Measurements from ENCODE around the gene C6orf141. TPM values are rescaled to one million over a fixed set of nuclear protein-coding genes. Genes with fewer than 3 reads are reported as not detected.

C6orf141 gene
- total RNA-seq, 4 donors from 2014 or later: 2.8 to 25.2 (median 4.8) TPM

- ATAC-seq (ENCODE audit: low FRiP score): no peak
- no peak for DNase-seq (ENCODE audit: low spot score)
- TF ChIP-seq CTCF (IDR thresholded peaks at IDR 0.05): no peak
Measured at GRCh38 chr6:49515485-49516146, 34.9 kb upstream of the C6orf141 start.

GRCh38 chr6:49516147-49516505 is 34.3 kb upstream of the C6orf141 start:
- no peak for ATAC-seq (ENCODE audit: low FRiP score)
- DNase-seq (ENCODE audit: low spot score): no peak
- TF ChIP-seq CTCF (IDR thresholded peaks at IDR 0.05): no peak

- TF ChIP-seq CTCF (IDR thresholded peaks at IDR 0.05): no peak
- ATAC-seq (ENCODE audit: low FRiP score): no peak
Measured at GRCh38 chr6:49517919-49518318, 32.5 kb upstream of the C6orf141 start.

GRCh38 chr6:49519660-49520059 is 30.8 kb upstream of the C6orf141 start:
- ATAC-seq (ENCODE audit: low FRiP score) (no peak), DNase-seq (ENCODE audit: low spot score) (no peak)
- TF ChIP-seq CTCF (IDR thresholded peaks at IDR 0.05): no peak

More at GRCh38 chr6:49517919-49518318, 32.5 kb upstream of the C6orf141 start:
- no peak for DNase-seq (ENCODE audit: low spot score)

- DNase-seq (ENCODE audit: low spot score): no peak
- ATAC-seq (ENCODE audit: low FRiP score): no peak
- TF ChIP-seq CTCF (IDR thresholded peaks at IDR 0.05): no peak
Measured at GRCh38 chr6:49522710-49523593, 27.5 kb upstream of the C6orf141 start.

- DNase-seq (ENCODE audit: low spot score) (no peak), ATAC-seq (ENCODE audit: low FRiP score) (no peak)
- TF ChIP-seq CTCF (IDR thresholded peaks at IDR 0.05): no peak
Measured at GRCh38 chr6:49523901-49524300, 26.6 kb upstream of the C6orf141 start.
